ENCODE data around the gene ESR1.
"Not testable (repeated sequence)": the region's sequence is repeated elsewhere in the genome, so short reads cannot be mapped to it uniquely, and the experiment has no call there.

The ESR1 gene

DNA sequence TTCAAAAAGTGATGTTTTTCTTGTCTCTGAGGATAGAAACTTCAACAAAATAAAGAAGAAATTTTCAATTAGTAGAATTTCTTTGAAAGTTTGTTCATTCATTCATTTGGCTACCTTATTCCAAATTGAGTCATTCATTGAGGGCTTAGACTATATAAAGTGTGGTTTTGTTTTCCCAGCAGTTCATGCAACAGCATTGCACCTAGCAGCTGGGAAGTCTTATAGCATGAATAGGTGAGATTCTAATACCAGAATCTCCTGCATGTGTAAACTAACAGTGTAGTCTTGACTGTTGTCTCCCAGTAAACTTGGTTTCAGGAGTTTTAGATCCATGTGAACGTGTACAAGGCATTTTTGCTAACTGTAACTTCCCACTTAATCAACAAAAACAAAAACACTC is 7.1 kb downstream of the ESR1 start:
- no peak for DNase-seq

- DNase-seq, result no peak
Observed at GRCh38 chr6:151822252-151823111, 15.0 kb downstream of the ESR1 start.

GRCh38 chr6:151826517-151827142 is 19.1 kb downstream of the ESR1 start:
- DNase-seq, result no peak

DNA sequence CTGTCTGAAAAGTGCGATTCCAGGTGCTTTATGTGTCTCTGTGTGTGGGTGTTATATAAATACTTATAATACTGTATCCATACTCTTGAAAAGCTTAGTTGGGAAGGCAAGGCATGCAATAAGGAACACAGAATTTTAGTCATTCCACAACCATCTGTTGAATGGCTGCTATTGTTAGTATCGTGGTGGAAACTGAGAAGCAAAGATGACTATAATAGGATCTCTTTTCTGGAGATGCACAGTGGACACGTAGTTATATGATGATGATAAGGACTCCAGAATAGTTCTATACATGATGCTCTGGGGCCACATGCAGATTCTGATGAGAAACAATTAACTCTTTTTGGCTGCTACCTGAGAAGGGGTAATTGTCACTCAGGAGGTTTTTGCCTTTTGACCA is 25.2 kb downstream of the ESR1 start:
- no peak for DNase-seq

DNA sequence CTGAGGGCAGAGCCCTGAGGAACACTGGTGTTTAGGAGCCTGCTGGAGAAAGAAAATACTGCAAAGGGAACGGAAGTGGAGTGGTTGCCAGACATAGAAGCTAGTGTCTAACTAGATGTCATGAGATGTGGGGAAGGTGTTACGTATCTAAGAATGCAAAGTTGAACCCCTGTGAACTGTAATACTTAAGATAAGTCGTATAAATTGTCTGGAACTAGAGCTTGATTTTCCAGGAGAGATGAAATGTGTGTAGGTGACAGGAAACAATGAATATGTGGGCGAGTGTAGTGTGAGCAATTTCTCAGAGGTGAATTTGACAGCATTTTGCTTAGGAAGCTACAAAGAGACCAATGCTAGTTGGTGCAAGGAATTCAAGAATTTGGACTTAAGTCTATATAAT is 27.9 kb downstream of the ESR1 start:
- DNase-seq, result no peak

- DNase-seq, result no peak
Observed at GRCh38 chr6:151837223-151837622, 29.7 kb downstream of the ESR1 start.

DNA sequence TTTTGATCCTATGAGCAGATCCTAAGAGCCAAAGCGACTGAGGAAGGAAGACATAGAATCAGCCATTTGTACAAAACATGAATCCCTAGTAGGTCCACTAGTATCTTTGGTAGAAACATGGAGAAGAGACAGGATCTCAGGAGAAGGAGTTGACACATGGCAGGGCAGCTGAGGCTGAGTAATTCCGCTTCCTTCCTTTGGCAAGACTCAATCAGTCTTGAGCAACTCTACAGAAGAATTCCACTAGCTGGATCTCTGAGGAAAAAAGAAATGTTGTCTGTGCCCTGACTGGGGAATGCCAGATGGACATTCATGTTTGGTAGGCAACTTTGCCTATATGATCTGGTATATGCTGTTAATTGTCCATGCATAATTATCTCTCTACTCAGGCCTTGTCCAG is 35.3 kb downstream of the ESR1 start:
- DNase-seq, result no peak

DNA sequence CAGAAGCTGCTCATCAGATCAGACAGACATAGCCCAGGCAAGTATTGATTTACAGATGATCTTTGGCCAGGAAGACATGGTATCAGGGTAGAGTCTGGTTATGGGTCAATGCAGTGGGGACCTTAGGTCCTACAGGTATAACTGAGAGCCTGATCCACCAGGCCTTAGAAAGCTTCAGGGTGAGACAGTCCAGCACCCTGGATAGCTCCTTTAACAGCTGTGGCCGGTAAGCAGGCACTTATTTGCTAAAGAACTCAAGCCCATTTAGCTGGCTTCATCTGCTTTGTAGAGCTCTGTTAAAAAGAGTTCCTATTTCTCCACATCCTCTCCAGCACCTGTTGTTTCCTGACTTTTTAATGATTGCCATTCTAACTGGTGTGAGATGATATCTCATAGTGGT is 39.6 kb downstream of the ESR1 start:
- no peak for DNase-seq

DNA sequence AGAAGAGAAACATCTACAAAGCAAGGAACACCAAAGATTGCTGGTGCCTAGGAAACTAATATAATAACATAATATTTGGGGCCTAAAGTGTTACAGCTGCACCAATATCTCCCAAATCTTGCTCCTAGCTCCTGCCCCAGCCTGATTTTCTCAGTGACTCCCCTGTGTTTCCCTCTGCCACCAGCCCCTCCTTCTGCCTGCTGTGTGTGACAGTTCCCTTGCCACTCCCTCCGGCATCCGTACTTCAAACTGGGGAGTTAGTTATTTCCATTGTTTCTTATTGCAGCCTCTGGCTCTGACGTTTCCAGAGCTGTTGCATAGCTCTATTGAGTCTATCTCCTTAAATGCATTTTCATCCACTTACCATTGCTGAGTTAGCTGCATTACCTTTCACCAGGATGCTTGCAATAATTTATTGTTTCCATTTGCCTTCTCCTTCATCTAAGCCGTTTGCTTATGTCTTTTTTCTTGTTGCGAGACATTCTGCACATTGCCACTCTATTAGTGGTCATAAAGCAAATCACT is 43.1 kb downstream of the ESR1 start:
- no peak for DNase-seq

DNA sequence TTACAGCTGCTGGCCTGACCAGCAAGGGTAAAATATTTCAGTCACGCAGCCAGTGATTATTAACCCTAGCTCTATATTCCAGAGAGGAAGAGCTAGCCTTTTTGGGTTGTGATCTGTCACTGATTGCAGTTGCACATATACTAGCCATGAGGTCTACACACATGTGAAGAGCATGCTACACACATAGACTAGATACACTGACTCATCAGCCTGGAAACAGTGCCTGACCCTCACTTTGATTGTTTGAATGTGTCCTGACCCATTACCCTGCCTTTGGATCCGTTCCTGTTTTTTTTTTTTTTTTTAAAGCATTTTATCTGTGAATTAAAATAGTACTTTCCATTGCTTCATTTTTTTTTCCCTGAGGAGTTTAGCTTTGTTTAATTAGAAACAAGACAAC is 50.8 kb downstream of the ESR1 start:
- DNase-seq, result no peak

DNA sequence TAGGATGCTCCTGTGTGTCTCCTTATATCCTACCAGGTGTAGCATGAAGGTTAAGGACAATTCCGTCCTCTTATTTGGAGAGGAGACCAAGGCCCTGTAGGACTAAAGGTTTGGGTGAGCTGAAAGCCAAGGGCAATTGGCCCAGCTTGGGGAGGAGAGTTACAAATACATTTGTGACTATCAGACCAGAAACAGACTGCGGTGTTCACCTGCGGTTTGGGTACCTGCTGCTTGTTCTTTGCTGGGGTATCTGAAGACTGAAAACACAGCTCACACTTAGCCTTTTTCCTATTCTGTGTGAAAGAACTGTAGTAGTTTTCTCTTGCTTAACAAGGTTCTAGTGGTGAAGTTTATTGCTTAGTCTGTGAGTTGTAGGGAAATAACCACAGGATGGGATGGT is 55.0 kb downstream of the ESR1 start:
- no peak for DNase-seq

- not testable (repeated sequence) for DNase-seq
Observed at GRCh38 chr6:151867361-151867869, 59.9 kb downstream of the ESR1 start.

DNA sequence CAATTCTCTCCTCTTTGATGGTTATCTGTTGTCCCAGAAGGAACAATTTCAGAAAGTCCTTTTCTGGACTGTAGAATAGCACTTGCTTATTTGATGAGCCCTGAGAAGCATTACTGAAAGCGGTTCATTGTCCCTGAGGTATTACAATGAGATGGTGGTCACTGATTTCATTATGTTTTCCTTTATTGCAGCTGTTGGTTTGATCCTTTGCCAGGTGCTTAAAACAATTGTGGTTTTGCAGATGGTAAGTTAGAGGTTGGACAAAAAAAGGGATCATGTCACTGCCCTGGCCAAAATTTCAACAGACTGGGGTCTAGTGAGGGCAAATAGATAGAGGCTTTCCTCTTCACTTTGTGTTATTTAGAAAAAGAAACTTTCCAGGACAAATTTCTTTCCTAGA is 61.9 kb downstream of the ESR1 start:
- no peak for DNase-seq

DNA sequence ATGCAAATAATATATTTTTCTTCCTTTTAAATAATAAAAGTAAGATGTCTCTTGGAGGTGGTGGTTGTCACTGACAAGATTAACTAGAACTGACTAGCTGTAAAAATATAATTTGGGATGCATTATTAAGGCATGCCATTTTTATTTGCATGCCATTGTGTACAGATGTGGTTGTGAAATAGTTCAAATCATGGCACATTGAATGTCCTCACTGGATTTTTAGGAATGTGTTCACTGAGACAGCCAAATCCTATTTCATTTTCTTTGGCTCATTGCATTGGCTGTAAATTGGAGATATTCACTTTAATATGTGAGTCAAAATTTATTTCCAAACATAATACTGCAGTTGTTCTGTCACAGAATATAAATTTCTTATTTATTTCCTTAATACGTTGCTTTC is 62.3 kb downstream of the ESR1 start:
- DNase-seq, result no peak

GRCh38 chr6:151870375-151870774 is 62.9 kb downstream of the ESR1 start:
- no peak for DNase-seq

- no peak for DNase-seq
Observed at GRCh38 chr6:151875524-151875923, 68.0 kb downstream of the ESR1 start.

DNA sequence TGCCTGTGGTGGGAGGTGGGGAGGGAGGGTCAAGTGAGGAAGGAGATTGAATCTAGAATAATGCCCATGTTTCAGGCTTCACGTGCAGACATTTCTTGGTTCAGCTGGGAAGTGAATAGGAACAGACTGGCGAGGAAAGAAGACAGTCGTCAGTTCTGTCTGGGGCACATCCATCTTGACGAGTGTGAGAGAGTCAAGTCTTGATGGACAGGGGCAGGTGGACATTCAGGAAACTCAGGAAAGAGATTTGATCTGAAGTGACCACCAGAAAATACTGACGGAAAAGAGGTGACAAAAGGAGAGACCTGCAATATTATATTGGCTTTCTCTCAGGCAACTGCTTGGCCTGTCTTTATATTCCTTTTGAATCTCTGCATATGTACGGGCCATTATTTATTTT is 68.6 kb downstream of the ESR1 start:
- no peak for DNase-seq

DNA sequence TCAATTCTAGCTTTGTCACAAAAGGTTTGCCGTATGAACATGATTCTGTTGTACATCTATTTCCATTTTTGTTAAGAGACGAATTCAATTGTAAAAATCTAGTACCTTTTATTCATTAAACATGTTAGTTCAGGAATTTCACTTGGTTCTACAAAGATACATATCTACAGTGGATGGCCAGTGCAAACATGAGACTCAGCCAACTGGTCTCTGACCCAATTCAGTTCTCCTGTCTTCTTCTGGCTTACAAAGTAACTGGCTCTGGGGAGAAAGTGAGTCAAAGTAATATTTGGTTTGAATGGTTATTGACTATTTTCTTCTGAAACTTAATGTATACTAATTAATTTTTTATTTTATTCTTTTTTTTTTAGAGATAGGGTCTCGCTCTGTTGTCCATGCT is 70.0 kb downstream of the ESR1 start:
- no peak for DNase-seq

- DNase-seq, result no peak
Observed at GRCh38 chr6:151881231-151881630, 73.7 kb downstream of the ESR1 start.

- DNase-seq, result no peak
Observed at GRCh38 chr6:151882206-151882605, 74.7 kb downstream of the ESR1 start.

DNA sequence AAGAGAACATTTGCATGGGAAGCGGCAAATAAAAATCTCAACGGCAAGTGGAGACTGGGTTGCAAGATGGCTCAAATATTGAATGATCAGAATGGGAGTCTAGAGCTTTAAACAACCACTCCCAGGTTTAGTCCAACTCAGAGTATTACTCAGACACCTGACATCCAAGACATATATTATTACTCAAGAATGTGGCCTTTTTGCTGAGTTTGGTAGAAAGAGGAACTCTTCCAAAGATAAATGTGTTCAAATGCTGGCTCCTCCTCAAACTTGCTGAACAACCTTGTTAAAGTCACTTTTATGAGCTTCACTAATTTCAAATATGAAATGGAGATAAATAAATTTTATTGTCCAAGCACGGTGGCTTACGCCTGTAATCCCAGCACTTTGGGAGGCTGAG is 77.8 kb downstream of the ESR1 start:
- DNase-seq, result no peak

DNA sequence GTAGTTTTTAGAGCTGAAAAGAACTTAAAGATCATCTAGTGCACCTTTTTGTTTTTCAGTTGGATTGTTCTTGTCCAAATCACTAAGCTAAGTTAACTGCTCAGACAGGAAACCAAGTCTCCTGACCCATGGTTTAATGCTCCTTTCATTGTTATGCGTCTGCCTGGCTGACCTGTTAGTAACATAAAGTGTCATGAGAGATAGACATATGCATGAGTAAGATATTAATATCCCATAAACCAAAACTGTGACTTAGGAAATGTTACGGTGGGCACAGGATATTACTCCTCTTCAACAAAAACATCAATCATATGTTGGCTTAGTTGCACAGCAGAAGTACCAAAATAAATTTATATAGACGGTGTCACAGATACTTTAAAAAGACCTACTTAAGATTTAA is 84.0 kb downstream of the ESR1 start:
- no peak for DNase-seq

- not testable (repeated sequence) for DNase-seq
Observed at GRCh38 chr6:151894426-151894825, 86.9 kb downstream of the ESR1 start.

GRCh38 chr6:151899221-151899620 is 91.7 kb downstream of the ESR1 start:
- DNase-seq, result not testable (repeated sequence)
